CD4-positive, alpha-beta T cell treated with Interleukin-6 at 100 ng/mL for 8 hours (primary cell): ENCODE measurements around the gene FYCO1.
A peak's percentile ranks its signal among the peaks of the same experiment; 100 is the strongest.

Source experiments
- DNase-seq: peaks from one replicate; pipeline ENCODE4 v3.0.0-alpha.2; 2020; ENCODE audit warnings: mixed read lengths, low spot score

Gene FYCO1

DNA sequence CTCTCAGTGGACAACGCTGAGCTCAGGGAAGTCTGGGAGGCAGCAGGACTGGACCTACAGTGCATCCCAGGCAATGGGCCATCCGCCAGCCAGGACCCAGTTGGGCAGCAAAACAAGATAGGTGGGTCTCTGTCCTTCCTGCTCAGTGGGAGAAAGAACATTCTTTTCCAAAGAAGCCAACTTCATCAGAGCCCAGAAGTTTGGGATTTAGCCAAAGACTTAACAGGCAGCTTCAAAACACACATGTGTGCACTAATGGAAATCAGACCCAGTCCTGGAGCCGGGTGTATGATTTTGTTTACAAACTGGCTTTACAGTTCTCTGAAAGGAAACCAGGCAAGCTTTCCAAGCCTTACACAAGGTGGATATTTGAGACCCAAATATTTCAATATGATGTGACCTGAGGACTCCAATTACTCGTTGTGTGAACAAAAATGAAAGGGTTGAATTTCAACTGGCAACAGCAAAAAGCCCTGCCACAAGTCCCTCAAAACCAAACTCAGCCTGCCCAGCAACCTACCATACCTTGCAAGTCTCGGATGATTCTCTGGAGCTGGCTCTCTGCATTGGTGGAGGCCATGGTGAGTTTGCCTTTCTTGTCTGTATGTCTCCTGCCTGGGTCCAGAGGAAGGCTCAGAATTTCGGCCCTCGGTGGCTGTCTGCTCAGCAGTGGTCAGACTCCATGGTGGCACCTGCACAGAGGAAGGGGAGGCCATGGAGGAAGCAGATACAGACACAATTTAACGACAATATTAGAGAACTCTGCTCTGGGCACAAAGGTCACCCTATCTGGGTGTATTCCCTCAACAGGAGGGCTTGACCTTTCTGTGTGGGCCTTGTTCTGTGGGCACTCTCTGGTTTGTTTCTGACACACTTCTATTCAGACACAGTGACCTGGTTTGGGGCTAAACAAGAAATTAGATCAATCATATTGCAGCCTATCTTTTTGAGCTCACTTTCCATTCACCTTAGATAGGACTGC lies 11.0 kb downstream of the FYCO1 start:
- no peak for DNase-seq

GRCh38 chr3:45983770-45984169 lies 11.9 kb downstream of the FYCO1 start:
- DNase-seq, result no peak

- peak; percentile 21 for DNase-seq
These were observed 14.1 kb downstream of the FYCO1 start for GRCh38 chr3:45981346-45982074.

DNA sequence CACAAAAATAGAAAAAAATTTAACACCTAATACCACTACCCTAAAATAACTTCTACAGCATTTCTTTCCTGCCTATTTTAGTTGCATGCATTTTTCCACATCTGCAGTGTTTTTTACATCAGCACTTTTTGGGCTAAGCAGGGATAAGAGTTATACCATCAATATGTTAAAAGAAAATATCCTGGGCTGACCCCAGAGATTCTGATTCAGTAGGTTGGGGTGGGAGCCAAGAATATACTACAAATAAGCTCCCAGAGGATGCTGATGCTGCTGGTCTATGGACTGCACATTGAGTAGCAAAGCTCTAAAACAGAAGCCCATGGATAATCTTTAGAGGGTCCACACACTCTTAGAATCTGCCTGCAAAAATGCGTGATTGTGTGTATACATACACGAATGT lies 14.8 kb downstream of the FYCO1 start:
- DNase-seq, result no peak

DNA sequence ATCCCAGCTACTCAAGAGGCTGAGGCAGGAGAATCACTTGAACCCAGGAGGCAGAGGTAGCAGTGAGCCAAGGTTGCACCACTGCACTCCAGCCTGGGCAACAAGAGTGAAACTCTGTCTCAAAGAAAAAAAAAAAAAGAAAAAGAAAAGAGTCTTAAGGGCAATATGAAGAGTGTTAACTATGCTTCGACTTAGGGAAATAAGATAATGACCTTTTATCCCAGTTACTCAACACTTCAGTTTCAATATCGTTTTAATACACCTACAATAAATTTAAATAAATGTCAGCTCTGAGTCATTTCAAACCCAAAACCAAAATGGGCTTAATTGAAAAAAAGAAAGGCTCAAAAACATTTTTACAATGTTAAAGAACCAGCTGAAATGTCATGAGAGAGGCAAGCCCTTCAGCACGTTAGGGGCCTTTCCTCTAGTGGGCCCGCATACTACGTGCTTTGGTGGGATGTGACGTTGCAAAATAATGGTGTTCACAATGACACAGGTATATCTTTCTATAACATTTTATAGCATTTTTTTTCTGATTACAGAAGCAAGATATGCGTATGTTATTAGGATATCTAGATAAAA lies 15.3 kb downstream of the FYCO1 start:
- no peak for DNase-seq

- no peak for DNase-seq
These were observed 16.2 kb downstream of the FYCO1 start for GRCh38 chr3:45979378-45979777.

DNA sequence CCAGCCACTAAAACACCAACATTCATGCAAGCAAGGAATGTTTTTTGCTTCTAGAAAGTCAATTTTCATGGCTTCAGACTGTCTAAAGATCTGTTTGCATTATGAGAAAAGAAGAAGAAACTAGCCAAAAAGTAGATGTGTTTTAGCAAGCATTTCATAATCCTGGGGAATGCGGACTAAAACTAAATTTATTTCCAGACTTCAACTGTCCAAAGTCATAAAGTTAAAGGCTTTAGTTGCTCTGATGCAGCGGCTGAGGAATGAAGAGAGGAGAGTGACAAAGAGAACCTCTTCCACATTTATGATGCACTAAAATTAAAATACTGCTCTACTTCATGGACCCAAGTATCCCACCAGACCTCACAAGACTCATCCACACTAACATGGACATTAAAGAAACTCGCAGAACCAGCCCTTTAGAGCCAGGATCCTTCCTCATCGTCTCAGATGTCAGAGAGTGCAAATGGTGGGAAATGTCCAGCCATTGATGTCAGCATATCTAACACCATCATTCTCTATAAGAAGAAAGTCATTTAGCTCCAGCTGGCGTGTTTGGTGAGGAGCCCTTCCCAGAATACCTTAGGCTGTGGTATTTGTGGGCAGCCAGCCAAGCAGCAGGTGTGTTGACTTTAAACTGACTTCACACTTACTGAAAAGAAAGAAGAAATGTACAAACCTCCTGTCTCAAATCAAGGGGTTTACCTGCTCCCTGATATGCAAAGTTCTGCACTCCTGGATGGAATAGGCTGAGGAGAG lies 17.4 kb downstream of the FYCO1 start:
- peak; percentile 71 for DNase-seq

DNA sequence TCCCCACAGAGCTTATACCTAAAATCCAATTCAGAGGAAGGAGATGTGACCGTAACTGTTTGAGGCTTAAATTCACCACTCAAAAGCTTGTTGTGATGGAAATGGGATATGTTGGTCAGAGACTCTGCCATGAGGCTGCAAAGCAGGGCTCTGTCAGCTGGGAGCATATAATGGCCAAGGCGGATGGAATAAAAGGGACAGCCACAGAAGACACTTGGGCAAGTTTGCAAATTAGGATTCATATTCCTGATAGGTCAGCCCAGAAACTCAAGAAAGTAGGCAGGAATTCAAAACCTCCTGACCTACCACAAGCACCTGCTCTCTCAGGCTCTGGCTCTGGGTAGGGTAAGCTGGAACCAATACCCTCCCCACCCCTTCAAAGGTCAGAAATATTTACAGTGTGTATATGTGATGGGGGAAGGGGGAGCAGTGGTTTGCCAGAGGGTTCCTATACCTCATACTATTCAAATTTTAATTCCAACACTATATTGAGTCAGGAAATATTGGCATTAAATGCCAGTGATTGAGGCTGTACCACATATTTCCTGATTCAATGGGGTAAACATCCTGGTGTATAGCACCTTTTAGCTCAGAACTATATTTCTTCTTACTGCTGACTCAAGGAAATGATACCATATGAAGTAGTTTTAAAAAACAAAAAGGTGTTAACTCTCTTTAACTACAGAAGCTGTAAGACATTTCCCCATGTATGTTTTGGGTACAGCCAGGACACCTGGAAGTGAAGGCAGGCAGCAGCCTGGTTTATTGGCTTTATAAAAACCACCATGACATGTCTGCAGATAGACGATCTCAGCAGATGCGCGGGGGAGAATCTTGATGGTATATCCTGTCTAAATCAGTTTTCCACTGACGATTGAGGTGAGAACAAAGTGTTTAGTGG lies 19.2 kb downstream of the FYCO1 start:
- peak; percentile 48 for DNase-seq

DNA sequence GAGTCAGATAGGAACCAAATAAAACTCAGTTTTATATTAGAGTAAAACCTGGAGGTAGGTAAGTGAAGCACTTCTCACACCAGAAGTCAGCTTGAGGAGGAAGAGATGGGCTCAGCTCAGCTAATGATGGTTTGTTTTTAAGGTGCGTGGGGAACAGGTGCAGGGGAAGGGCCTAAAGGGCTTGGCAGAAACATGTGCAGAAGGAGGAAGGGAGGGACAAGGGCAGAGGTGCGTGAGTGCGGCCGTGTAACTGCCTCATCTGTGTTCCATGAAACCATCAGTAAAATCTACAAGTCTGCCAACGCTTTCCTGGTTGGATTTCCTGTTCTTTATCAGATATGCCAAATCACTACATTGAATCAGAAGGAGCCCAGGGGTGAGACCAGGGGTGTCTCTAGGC lies 19.9 kb downstream of the FYCO1 start:
- no peak for DNase-seq

DNA sequence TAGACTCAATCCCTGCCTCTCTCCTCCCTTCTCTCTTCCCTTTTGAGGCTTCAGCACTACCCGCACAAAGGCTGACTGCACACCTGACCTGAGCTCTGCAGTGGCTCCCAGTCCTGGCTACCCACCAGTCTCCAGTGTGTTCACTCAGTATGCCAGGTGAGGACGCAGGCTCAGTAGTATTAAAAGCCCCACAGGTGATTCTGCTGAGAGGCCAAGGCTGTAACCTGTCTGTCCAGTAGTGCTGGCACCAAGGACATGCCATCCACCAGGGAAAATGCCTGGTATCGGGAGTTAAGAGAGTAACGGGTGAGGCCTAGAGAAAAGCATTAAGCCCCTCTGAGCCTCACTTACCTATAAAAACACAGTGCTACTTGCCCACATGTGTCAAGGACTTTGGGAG lies 20.9 kb downstream of the FYCO1 start:
- no peak for DNase-seq

GRCh38 chr3:45972534-45973402 lies 22.9 kb downstream of the FYCO1 start:
- no peak for DNase-seq

- no peak for DNase-seq
These were observed 25.7 kb downstream of the FYCO1 start for GRCh38 chr3:45969953-45970352.

DNA sequence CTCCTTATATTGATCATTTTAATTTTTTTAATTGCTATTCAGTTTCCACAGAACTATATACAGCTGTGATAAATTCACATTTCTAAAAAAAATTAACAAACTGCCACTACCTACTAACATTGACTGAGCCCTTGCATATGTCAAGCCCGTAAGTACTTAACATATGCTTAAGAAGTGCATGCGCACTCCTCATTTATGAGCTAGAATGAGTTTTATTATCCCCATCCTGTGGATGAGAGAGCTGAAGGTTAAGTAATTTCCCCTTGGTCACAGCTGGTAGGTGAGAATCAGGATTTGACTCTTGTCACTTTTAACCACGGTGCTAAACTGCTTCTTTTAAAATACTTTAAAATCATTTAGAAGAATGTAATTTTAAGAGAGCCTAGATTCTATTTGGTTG lies 26.5 kb downstream of the FYCO1 start:
- DNase-seq, result no peak

DNA sequence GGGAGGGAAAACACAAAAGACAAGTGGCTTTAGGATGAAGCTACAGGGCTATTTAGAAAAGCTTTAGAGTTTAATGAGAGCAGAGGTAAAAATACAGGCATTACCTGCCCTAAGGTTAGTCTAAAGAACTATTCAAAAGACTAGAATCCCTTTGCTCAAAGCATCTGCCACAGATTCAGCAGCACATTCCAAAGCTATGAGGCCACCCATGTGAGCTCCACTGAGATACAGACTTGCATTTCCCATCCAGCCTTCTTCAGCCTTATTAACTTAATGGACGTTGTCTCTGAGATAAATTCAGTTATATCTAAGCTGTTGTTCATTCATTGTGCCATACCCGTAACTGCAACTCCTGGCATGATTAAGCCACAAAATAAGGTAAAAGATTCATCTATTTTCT lies 26.9 kb downstream of the FYCO1 start:
- DNase-seq, result no peak

- DNase-seq, result no peak
These were observed 27.5 kb downstream of the FYCO1 start for GRCh38 chr3:45968149-45968548.

DNA sequence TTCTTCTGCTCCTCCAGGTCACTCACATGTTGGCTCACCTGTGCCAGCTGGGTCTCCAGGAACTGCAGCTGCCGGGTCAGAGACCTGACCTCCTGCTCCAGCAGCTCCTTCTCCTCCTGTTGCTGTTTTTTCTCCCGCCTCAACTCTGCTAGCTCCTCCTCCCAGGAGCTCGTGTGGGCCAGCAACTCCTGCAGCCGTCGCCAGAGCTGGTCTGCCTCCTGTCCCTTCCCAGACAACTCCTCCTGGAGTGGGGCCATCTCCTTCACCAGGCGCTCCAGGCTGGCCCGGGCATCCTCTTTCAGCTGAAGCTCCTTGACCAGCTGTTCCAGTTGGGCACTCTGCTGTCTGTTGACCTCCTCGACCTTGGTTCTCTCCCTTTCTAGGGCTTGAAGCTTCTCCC lies 27.9 kb downstream of the FYCO1 start:
- no peak for DNase-seq

DNA sequence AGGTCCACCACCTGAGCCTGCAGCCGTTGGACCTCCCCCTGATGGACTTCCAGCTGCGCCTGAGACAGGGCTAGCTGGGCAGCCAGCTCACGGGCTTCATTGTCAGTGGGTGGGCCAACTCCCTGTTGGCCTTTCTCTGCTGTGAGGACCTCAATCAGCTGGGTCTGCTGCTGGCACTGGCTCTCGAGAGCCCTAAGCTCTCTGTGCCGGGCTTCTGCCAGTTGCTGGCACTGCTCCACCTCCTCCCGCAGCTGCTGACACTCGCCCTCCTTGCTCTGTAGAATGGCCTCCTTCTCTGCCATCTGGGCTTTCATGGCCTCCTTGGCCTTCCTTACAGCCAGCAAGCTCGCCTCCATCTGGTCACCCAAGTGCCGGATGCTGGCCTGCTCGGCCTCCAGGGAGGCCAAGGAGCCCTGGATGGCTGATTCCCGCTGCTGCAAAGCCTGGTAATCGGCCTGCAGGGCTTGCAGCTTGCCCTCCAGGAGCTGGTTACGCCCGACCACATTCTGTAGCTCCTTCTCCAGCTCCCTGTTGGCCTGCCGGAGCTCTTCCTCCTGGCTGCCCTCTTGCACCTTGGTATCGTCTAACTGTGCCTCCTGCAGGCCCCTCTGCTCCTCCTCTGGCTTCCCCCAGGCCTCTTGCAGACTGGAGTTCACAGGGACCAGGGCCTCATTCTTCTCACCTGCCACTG lies 28.5 kb downstream of the FYCO1 start:
- DNase-seq, result no peak

DNA sequence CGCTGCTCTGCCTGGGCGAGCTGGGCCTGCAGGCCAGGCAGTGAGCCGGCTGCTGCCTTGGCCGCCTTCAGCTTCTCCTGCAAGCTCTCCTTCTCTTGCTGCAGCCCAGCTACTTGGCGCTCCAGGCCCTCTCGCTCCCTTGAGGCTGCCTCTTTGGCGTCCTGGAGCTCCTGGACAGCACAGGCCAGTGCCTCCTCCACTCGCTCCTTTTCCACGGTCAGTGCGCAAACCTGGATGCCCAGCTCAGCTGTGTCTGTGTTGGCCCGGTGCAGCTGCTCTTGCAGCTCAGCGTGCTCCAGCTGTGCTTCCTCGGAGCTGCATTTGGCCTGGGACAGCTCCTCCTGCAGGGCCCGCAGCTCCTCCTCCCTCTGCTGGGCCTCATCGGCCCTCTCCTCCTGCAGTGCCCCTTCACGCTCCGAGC lies 29.2 kb downstream of the FYCO1 start:
- DNase-seq, result no peak

DNA sequence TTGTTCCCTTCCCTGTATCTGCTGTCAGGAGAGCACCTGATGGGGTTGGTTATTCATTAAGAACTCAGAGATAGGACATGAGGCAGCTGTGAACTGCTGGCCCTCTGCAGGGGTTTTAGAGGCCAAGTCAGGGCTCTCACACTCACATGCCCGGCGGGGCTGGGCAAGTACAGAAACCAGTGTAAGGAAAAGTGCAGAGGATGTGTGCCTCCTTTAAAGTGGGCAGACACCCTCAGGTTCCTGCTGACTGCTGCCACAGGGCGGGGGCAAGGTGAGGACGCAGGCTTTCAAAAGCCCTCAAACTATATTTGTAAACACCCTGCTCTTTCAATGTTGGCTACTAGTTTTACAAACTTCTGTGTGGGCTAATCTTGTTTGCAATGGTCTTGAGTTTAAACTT lies 30.0 kb downstream of the FYCO1 start:
- peak; percentile 56 for DNase-seq
